Stomach (tissue), 9 donors: Measurements from ENCODE around the gene SNAPC4. TPM values are rescaled to one million over a fixed set of nuclear protein-coding genes. Genes with fewer than 3 reads are reported as not detected.

Experiments used
- DNase-seq, 2 donors: peaks; one replicate each; pipeline versions ENCODE4 v3.0.0 to v3.0.0-alpha.2; 2013 to 2019
- H3K27ac ChIP-seq, 5 donors: fragments of 200-600 bp in 4 of 5; sonication (generic) in 4 of 5; one replicate each; pipeline ENCODE4 v1.5.1; 2013 to 2019; ENCODE audit warnings: mild to moderate bottlenecking in 1 of 5, moderate library complexity in 1 of 5
- H3K27me3 ChIP-seq, 3 donors: fragments of 200-600 bp; sonication (generic); one replicate each; pipeline ENCODE4 v1.5.1; 2017 to 2019; ENCODE audit warnings: mixed run types in 1 of 3
- H3K36me3 ChIP-seq, 4 donors: fragments of 200-600 bp; sonication (generic); 1 replicate in 3 of 4; 2 replicates in 1 of 4; pipeline ENCODE4 v1.5.1; 2016 to 2019
- H3K4me1 ChIP-seq, 4 donors: fragments of 200-600 bp; sonication (generic); one replicate each; pipeline ENCODE4 v1.5.1; 2016 to 2019
- H3K4me3 ChIP-seq, 4 donors: fragments of 200-600 bp; sonication (generic) in 3 of 4; one replicate each; pipeline ENCODE4 v1.5.1; 2016 to 2019; ENCODE audit warnings: mild to moderate bottlenecking in 1 of 4
- H3K9me3 ChIP-seq, 4 donors: fragments of 200-600 bp; sonication (generic); one replicate each; pipeline ENCODE4 v1.5.1; 2016 to 2019
- CTCF ChIP-seq, 7 experiments: fragments of 450-650 bp in 4 of 7; fragments of 200-600 bp in 3 of 7; sonication (generic) in 3 of 7; IDR thresholded peaks; one replicate each; pipeline ENCODE4 v1.5.1; 2016 to 2019; ENCODE audit warnings: antibody characterized with exemption in 7 of 7, control low read depth in 2 of 7, mild to moderate bottlenecking in 1 of 7
- EP300 ChIP-seq: sonication (generic); formaldehyde crosslinking; IDR thresholded peaks from one replicate; pipeline ENCODE4 v1.6.1; 2017; ENCODE audit warnings: antibody characterized with exemption
- POLR2A ChIP-seq, 4 donors: fragments of 450-650 bp; IDR thresholded peaks; one replicate each; pipeline ENCODE4 v1.6.1; 2016; ENCODE audit warnings: antibody characterized with exemption in 4 of 4, control low read depth in 2 of 4, mild to moderate bottlenecking in 1 of 4, moderate library complexity in 1 of 4
- POLR2AphosphoS5 ChIP-seq, 3 donors: sonication (generic); formaldehyde crosslinking; IDR thresholded peaks; one replicate each; pipeline ENCODE4 v1.6.1; 2016; ENCODE audit warnings: antibody characterized with exemption in 3 of 3
- WGBS, 5 donors: extraction: QIAGEN DNeasy Blood & Tissue Kit in 3 of 5; methylation state at CpG; one replicate each; pipeline versions ENCODE4 v1.1.5 to v1.1.7; 2013 to 2018; 5-methylcytosine and 5-hydroxymethylcytosine counted together
- intact Hi-C: fragments of 100-400 bp; cut with DNase I; formaldehyde crosslinking; loops from one replicate; pipeline ENCODE4 v1.15.1; 2023; ENCODE audit warnings: low total_unique reads
- polyA plus RNA-seq, 3 donors: library from polyadenylated mRNA; stranded (reverse); fragments of 200-250 nt; gene quantifications; one replicate each; pipeline ENCODE4 v1.2.3, GENCODE V29; 2013
- total RNA-seq, 5 donors: library from RNA; depleted of rRNA; stranded (reverse); fragments of >200 nt; gene quantifications; one replicate each; pipeline versions ENCODE4 v1.1.0 to v1.2.3, GENCODE V29; 2014 to 2016
- donor health status: healthy with polysubstance abuse.
- donor health status: Bipolar disorder and iron deficiency.
- donor health status: healthy.

The SNAPC4 gene
- total and polyA plus RNA-seq, 8 donors: 1.8 to 58.2 (median 4.4) TPM

GRCh38 chr9:136441681-136442245 lies 41.8 kb upstream of the SNAPC4 start:
- Histone ChIP-seq H3K27ac (no peak overlapping the region), H3K4me1 (peaks cover 24 to 32% (median 31%) of the 10 kb centered on the region in 4 donors), H3K9me3 (no peaks in the 10 kb centered on the region), H3K27me3 (no peaks in the 10 kb centered on the region), H3K36me3 (peaks cover 55 to 66% (median 64%) of the 10 kb centered on the region in 4 donors), H3K4me3 (no peak overlapping the region)
- whole genome bisulfite sequencing, 5 donors: 72 to 83% (median 76%) methylated on average over 15 to 17 of the region's 17 CpGs
- TF ChIP-seq EP300 (no peak), CTCF (IDR thresholded peaks at IDR 0.05) (no peak), POLR2AphosphoS5 (IDR thresholded peaks at IDR 0.05) (no peak), POLR2A (IDR thresholded peaks at IDR 0.05) (no peak)
- no peak for DNase-seq
- intact Hi-C loops: no loop called here

- TF ChIP-seq EP300 (no peak), POLR2A (IDR thresholded peaks at IDR 0.05) (no peak), CTCF (IDR thresholded peaks at IDR 0.05) (no peak), POLR2AphosphoS5 (IDR thresholded peaks at IDR 0.05) (no peak)
- Histone ChIP-seq H3K36me3 (peaks cover 50 to 66% (median 60%) of the 10 kb centered on the region in 4 donors), H3K9me3 (no peaks in the 10 kb centered on the region), H3K4me3 (no peak overlapping the region), H3K27me3 (no peaks in the 10 kb centered on the region), H3K27ac (no peak overlapping the region), H3K4me1 (peaks cover 24 to 37% (median 34%) of the 10 kb centered on the region in 4 donors)
- intact Hi-C loops: no loop called here
- DNase-seq: no peak
- 86 to 93% (median 90%) methylated on average over 15 of the region's 15 CpGs for WGBS, 5 donors
Measured at GRCh38 chr9:136441191-136441680, 41.3 kb upstream of the SNAPC4 start.

- H3K9me3 ChIP-seq: no peaks in the 10 kb centered on the region
- H3K36me3 ChIP-seq: peaks cover 38 to 62% (median 52%) of the 10 kb centered on the region in 4 donors
- H3K4me1 ChIP-seq: peaks cover 24 to 44% (median 38%) of the 10 kb centered on the region in 4 donors
- intact Hi-C loops: no loop called here
- TF ChIP-seq POLR2A (IDR thresholded peaks at IDR 0.05) (no peak), CTCF (IDR thresholded peaks at IDR 0.05) (peak in 4 of 7 experiments; percentile 23 to 90 (median 58)), EP300 (no peak), POLR2AphosphoS5 (IDR thresholded peaks at IDR 0.05) (peak in 1 of 3 donors; percentile 8)
- H3K27me3 ChIP-seq: no peaks in the 10 kb centered on the region
- 6 to 22% (median 9%) methylated on average over 19 to 90 of the region's 90 CpGs for WGBS, 5 donors
- peak; percentile 82 to 90 for DNase-seq
- H3K27ac ChIP-seq: peak within 1 kb of the TSS; percentile 66 to 84 (median 80)
- peak within 1 kb of the TSS; percentile 91 to 98 (median 95) for H3K4me3 ChIP-seq
Measured at GRCh38 chr9:136439481-136440408, 39.8 kb upstream of the SNAPC4 start, which contains the start of gene INPP5E. TSS of gene INPP5E (minus strand) at chr9:136439845. CDS start at chr9:136439419, 426 bp downstream.
